GM12873 (cell line): ENCODE measurements around the gene PROX2.

Experiments used
- TF ChIP-seq, protein P1 (sequence below): IDR thresholded peaks from 2 replicates; pipeline ENCODE4 v1.5.1; 2012; ENCODE audit warnings: low read depth, mild to moderate bottlenecking, moderate library complexity, low read length, control low read depth; ENCODE audit not compliant: insufficient read depth; ENCODE audit errors: missing control alignments

PROX2 gene

DNA sequence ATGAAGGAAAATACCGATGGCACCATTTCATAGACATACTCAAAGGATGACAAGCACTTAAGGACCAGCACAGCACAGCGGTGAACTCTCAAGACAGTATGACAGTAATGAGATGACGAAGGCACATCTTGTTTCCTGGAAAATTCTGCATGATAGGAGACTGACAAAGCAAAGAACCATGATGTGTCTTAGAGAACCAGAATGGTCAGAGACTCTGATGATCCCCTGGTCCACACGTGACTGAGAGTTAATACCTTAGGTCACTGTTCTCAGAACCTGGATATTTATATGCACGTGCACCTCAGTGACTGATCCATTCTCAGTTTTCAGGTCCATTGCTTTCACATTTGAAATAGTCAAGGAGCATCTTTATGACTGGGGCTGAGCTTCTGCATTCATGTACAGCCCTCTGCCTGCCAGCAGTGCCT lies 35.3 kb downstream of the PROX2 start:
- TF ChIP-seq, protein P1, sequence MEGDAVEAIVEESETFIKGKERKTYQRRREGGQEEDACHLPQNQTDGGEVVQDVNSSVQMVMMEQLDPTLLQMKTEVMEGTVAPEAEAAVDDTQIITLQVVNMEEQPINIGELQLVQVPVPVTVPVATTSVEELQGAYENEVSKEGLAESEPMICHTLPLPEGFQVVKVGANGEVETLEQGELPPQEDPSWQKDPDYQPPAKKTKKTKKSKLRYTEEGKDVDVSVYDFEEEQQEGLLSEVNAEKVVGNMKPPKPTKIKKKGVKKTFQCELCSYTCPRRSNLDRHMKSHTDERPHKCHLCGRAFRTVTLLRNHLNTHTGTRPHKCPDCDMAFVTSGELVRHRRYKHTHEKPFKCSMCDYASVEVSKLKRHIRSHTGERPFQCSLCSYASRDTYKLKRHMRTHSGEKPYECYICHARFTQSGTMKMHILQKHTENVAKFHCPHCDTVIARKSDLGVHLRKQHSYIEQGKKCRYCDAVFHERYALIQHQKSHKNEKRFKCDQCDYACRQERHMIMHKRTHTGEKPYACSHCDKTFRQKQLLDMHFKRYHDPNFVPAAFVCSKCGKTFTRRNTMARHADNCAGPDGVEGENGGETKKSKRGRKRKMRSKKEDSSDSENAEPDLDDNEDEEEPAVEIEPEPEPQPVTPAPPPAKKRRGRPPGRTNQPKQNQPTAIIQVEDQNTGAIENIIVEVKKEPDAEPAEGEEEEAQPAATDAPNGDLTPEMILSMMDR = no peak

DNA sequence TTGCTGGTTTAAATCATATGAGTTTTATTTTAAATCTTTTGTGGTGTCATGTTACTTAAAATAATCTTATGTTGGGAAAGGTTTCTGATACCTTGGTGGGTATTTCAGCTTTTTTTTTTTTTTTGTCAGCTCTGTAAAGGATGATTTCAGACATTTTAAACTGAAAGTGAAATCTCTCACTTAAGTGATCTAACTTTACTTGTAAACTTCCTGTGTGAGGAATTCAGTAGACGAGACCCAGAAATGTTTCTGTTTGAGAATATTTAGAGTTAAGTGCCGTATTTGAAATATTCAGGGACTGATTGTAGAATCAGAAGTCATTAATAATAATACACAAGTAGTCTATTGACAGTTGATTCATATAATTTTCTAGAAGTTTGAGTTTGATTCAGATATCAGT lies 37.8 kb downstream of the PROX2 start:
- TF ChIP-seq, protein P1 = no peak

- TF ChIP-seq, protein P1 = no peak
Measured at GRCh38 chr14:74836251-74836960, 39.5 kb downstream of the PROX2 start.

GRCh38 chr14:74835645-74836250 lies 40.2 kb downstream of the PROX2 start:
- TF ChIP-seq, protein P1 = no peak

GRCh38 chr14:74834692-74835392 lies 41.1 kb downstream of the PROX2 start:
- TF ChIP-seq, protein P1 = no peak

- TF ChIP-seq, protein P1 = no peak
Measured at GRCh38 chr14:74832849-74833248, 43.1 kb downstream of the PROX2 start.

DNA sequence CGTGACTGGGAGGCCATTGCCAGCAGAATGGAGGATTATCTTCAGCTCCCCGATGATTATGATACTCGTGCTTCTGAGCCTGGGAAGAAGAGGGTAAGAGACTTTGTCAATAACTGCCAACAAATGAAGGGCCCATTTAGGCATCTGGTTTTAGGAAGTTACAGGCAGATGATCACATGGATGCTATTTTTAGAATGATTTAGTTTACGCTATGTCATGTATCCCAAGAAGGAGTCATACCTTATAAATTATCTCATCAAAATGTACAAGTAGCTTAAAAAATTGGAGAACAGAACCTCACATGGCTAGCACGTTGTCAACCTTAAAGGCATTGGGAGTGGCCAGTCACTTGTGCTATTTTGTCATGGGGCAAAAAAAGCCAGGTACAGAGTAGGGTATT lies 46.7 kb downstream of the PROX2 start:
- TF ChIP-seq, protein P1 = no peak
